SK-N-SH (cell line): ENCODE data around the gene ZNF283.
A peak's percentile ranks its signal among the peaks of the same experiment; 100 is the strongest.

Experiments used
- CTCF ChIP-seq: fragments of 200-600 bp; sonication (generic); IDR thresholded peaks from 2 replicates; pipeline ENCODE4 v1.6.1; 2017; ENCODE audit warnings: antibody characterized with exemption, mild to moderate bottlenecking, moderate library complexity
- EP300 ChIP-seq, 2 experiments: IDR thresholded peaks; 2 replicates each; pipeline versions ENCODE4 v1.4.0 to v1.6.1; 2012; ENCODE audit warnings: borderline replicate concordance in 1 of 2, low read depth in 1 of 2, low read length in 1 of 2
- EZH2phosphoT487 ChIP-seq: fragments of 200-600 bp; sonication (generic); IDR thresholded peaks from 2 replicates; pipeline ENCODE4 v1.6.1; 2017; ENCODE audit warnings: low read depth, mixed run types, mild to moderate bottlenecking, antibody characterized with exemption, moderate library complexity, borderline replicate concordance
- FOSL2 ChIP-seq: IDR thresholded peaks from 2 replicates; pipeline ENCODE4 v1.4.0; 2012; ENCODE audit warnings: low read depth, mild to moderate bottlenecking, moderate library complexity, borderline replicate concordance
- MXI1 ChIP-seq: IDR thresholded peaks from 2 replicates; pipeline ENCODE4 v1.6.1; 2012; ENCODE audit warnings: mild to moderate bottlenecking, low read depth, low read length, improper control_type of control experiment
- POLR2AphosphoS5 ChIP-seq: IDR thresholded peaks from 2 replicates; pipeline ENCODE4 v1.6.1; 2012; ENCODE audit warnings: low read depth, low read length
- SIN3A ChIP-seq: IDR thresholded peaks from 2 replicates; pipeline ENCODE4 v1.6.1; 2012; ENCODE audit warnings: low read depth, mild to moderate bottlenecking, low read length, moderate library complexity, borderline replicate concordance
- TAF1 ChIP-seq: IDR thresholded peaks from 2 replicates; pipeline ENCODE4 v1.6.1; 2012; ENCODE audit warnings: low read depth, mild to moderate bottlenecking, low read length, moderate library complexity, borderline replicate concordance
- ZBTB33 ChIP-seq: IDR thresholded peaks from 2 replicates; pipeline ENCODE4 v1.4.0; 2012; ENCODE audit warnings: low read depth, borderline replicate concordance

GRCh38 chr19:43789029-43789428, 38.1 kb upstream of the ZNF283 start:
- TF ChIP-seq CTCF (no peak), EP300 (IDR thresholded peaks at IDR 0.05; ENCODE audit: borderline replicate concordance in 1 of 2, low read depth in 1 of 2, low read length in 1 of 2) (no peak), FOSL2 (no peak), POLR2AphosphoS5 (no peak), TAF1 (no peak), EZH2phosphoT487 (no peak), MXI1 (no peak), ZBTB33 (no peak), SIN3A (peak; percentile 50; the same call in 1 of the 2 replicates)
